H9 (cell line): ENCODE results near the gene CDK11A. TPM values are rescaled to one million over a fixed set of nuclear protein-coding genes. Genes with fewer than 3 reads are reported as not detected.

Source experiments
- DNase-seq: peaks from one replicate; pipeline ENCODE4 v3.0.0-alpha.2; 2017
- H2AFZ ChIP-seq: one replicate; pipeline ENCODE4 v1.6.1; 2013; ENCODE audit warnings: mild to moderate bottlenecking, low read length, control low read depth, moderate library complexity
- H2AK5ac ChIP-seq: 2 replicates; pipeline ENCODE4 v1.6.1; 2013; ENCODE audit warnings: low read length, control low read depth, mixed read lengths; ENCODE audit not compliant: insufficient read length
- H2BK120ac ChIP-seq: one replicate; pipeline ENCODE4 v1.6.1; 2013; ENCODE audit warnings: low read depth, mild to moderate bottlenecking, low read length, control low read depth, inconsistent platforms; ENCODE audit not compliant: poor library complexity, severe bottlenecking
- H2BK12ac ChIP-seq: 2 replicates; pipeline ENCODE4 v1.6.1; 2013; ENCODE audit warnings: low read length, control low read depth, mixed read lengths, low read depth; ENCODE audit not compliant: insufficient read length
- H2BK15ac ChIP-seq: 2 replicates; pipeline ENCODE4 v1.6.1; 2013; ENCODE audit warnings: low read depth, low read length, control low read depth
- H2BK20ac ChIP-seq: one replicate; pipeline ENCODE4 v1.6.1; 2013; ENCODE audit warnings: low read depth, mild to moderate bottlenecking, low read length, control low read depth, inconsistent platforms; ENCODE audit not compliant: poor library complexity, severe bottlenecking
- H2BK5ac ChIP-seq: 2 replicates; pipeline ENCODE4 v1.6.1; 2013; ENCODE audit warnings: low read length, control low read depth, mixed read lengths; ENCODE audit not compliant: insufficient read length
- H3K14ac ChIP-seq: 2 replicates; pipeline ENCODE4 v1.6.1; 2013; ENCODE audit warnings: low read length, control low read depth; ENCODE audit not compliant: insufficient read depth
- H3K18ac ChIP-seq: 2 replicates; pipeline ENCODE4 v1.6.1; 2013; ENCODE audit warnings: low read depth, mild to moderate bottlenecking, mixed read lengths, low read length, control low read depth; ENCODE audit not compliant: insufficient read length
- H3K23ac ChIP-seq: 2 replicates; pipeline ENCODE4 v1.6.1; 2013; ENCODE audit warnings: low read length, control low read depth, mixed read lengths, low read depth; ENCODE audit not compliant: insufficient read length
- H3K23me2 ChIP-seq: 2 replicates; pipeline ENCODE4 v1.6.1; 2013; ENCODE audit warnings: low read depth, mild to moderate bottlenecking, mixed read lengths, low read length, control low read depth; ENCODE audit not compliant: insufficient read length, poor library complexity, severe bottlenecking
- H3K27ac ChIP-seq: 2 replicates; pipeline ENCODE4 v1.5.1; 2013; ENCODE audit warnings: low read length, control low read depth, mixed read lengths, low read depth; ENCODE audit not compliant: insufficient read length
- H3K27me3 ChIP-seq: 2 replicates; pipeline ENCODE4 v1.6.1; 2013; ENCODE audit warnings: low read length, control low read depth, inconsistent platforms; ENCODE audit not compliant: insufficient read depth
- H3K4ac ChIP-seq: 2 replicates; pipeline ENCODE4 v1.6.1; 2013; ENCODE audit warnings: low read depth, mild to moderate bottlenecking, control low read depth, inconsistent platforms, low read length, moderate library complexity
- H3K4me1 ChIP-seq: 2 replicates; pipeline ENCODE4 v1.6.1; 2013; ENCODE audit warnings: low read length, control low read depth, inconsistent platforms; ENCODE audit not compliant: insufficient read depth
- H3K4me2 ChIP-seq: 2 replicates; pipeline ENCODE4 v1.6.1; 2013; ENCODE audit warnings: low read length, control low read depth, mixed read lengths; ENCODE audit not compliant: insufficient read length, insufficient read depth
- H3K56ac ChIP-seq: 2 replicates; pipeline ENCODE4 v1.6.1; 2013; ENCODE audit warnings: low read depth, mild to moderate bottlenecking, mixed read lengths, low read length, control low read depth; ENCODE audit not compliant: insufficient read length
- H3K79me1 ChIP-seq: 2 replicates; pipeline ENCODE4 v1.6.1; 2013; ENCODE audit warnings: low read depth, mild to moderate bottlenecking, moderate library complexity, low read length, control low read depth, inconsistent platforms; ENCODE audit not compliant: insufficient read depth, poor library complexity, severe bottlenecking
- H3K79me2 ChIP-seq: 2 replicates; pipeline ENCODE4 v1.6.1; 2013; ENCODE audit warnings: low read length, control low read depth, inconsistent platforms; ENCODE audit not compliant: insufficient read depth
- H3K9ac ChIP-seq: 2 replicates; pipeline ENCODE4 v1.6.1; 2013; ENCODE audit warnings: low read length, control low read depth, mixed read lengths; ENCODE audit not compliant: insufficient read length; ENCODE audit errors: extremely low read depth
- H3K9me3 ChIP-seq: one replicate; pipeline ENCODE4 v1.6.1; 2013; ENCODE audit warnings: low read depth, low read length, inconsistent platforms; ENCODE audit not compliant: control insufficient read depth
- H3T11ph ChIP-seq: one replicate; pipeline ENCODE4 v1.6.1; 2013; ENCODE audit warnings: mild to moderate bottlenecking, low read length, control low read depth, inconsistent platforms
- H4K20me1 ChIP-seq: one replicate; pipeline ENCODE4 v1.6.1; 2013; ENCODE audit not compliant: control insufficient read depth, insufficient read length, insufficient read depth
- H4K5ac ChIP-seq: 2 replicates; pipeline ENCODE4 v1.6.1; 2013; ENCODE audit warnings: low read depth, mild to moderate bottlenecking, mixed read lengths, low read length, control low read depth; ENCODE audit not compliant: insufficient read length
- H4K8ac ChIP-seq: replicated peaks from 2 replicates; pipeline ENCODE4 v1.6.1; 2013; ENCODE audit warnings: low read length, control low read depth, mixed read lengths, low read depth; ENCODE audit not compliant: insufficient read length
- H4K91ac ChIP-seq: 2 replicates; pipeline ENCODE4 v1.6.1; 2013; ENCODE audit warnings: low read depth, mild to moderate bottlenecking, moderate library complexity, mixed read lengths, low read length, control low read depth; ENCODE audit not compliant: insufficient read length
- H3K27ac Mint-ChIP-seq, 3 experiments: 2 replicates in 2 of 3; 3 replicates in 1 of 3; pipeline ENCODE4 v1.8.0; 2020 to 2021; ENCODE audit warnings: mixed read lengths in 3 of 3, mild to moderate bottlenecking in 1 of 3, moderate library complexity in 1 of 3
- H3K27me3 Mint-ChIP-seq: 2 replicates; pipeline ENCODE4 v1.8.0; 2021; ENCODE audit warnings: low read depth, mild to moderate bottlenecking, moderate library complexity, mixed read lengths
- H3K36me3 Mint-ChIP-seq, 3 experiments: 2 replicates in 2 of 3; 3 replicates in 1 of 3; pipeline ENCODE4 v1.8.0; 2020 to 2021; ENCODE audit warnings: low read depth in 3 of 3, mixed read lengths in 3 of 3; ENCODE audit not compliant: insufficient read depth in 1 of 3
- H3K4me1 Mint-ChIP-seq, 2 experiments: 2 replicates each; pipeline ENCODE4 v1.8.0; 2020; ENCODE audit warnings: mixed read lengths in 2 of 2
- H3K4me3 Mint-ChIP-seq, 2 experiments: 2 replicates in 1 of 2; 3 replicates in 1 of 2; pipeline ENCODE4 v1.8.0; 2020 to 2021; ENCODE audit warnings: mild to moderate bottlenecking in 2 of 2, mixed read lengths in 2 of 2, moderate library complexity in 1 of 2
- H3K9me3 Mint-ChIP-seq, 2 experiments: 2 replicates in 1 of 2; 3 replicates in 1 of 2; pipeline ENCODE4 v1.8.0; 2020; ENCODE audit warnings: mild to moderate bottlenecking in 2 of 2, mixed read lengths in 2 of 2, moderate library complexity in 1 of 2
- WGBS: extraction: QIAGEN DNeasy Blood & Tissue Kit; methylation state at CpG from one replicate; pipeline ENCODE4 v1.1.7; 2013; ENCODE audit warnings: missing lambda C conversion rate, low lambda C conversion rate, mixed read lengths; ENCODE audit not compliant: insufficient read length; ENCODE audit errors: extremely low coverage; 5-methylcytosine and 5-hydroxymethylcytosine counted together
- total RNA-seq: library from RNA; stranded (reverse); gene quantifications from 2 replicates; pipeline ENCODE4 v1.2.1, GENCODE V29; 2021
- TF ChIP-seq, protein P1 (sequence below): fragments of 200-600 bp; sonication (generic); conservative IDR thresholded peaks from 3 replicates; pipeline ENCODE4 v1.8.0; 2021; ENCODE audit warnings: antibody characterized with exemption, mild to moderate bottlenecking

Gene CDK11A
- total RNA-seq, 1 experiment from 2014 or later = 49.5 TPM

DNA sequence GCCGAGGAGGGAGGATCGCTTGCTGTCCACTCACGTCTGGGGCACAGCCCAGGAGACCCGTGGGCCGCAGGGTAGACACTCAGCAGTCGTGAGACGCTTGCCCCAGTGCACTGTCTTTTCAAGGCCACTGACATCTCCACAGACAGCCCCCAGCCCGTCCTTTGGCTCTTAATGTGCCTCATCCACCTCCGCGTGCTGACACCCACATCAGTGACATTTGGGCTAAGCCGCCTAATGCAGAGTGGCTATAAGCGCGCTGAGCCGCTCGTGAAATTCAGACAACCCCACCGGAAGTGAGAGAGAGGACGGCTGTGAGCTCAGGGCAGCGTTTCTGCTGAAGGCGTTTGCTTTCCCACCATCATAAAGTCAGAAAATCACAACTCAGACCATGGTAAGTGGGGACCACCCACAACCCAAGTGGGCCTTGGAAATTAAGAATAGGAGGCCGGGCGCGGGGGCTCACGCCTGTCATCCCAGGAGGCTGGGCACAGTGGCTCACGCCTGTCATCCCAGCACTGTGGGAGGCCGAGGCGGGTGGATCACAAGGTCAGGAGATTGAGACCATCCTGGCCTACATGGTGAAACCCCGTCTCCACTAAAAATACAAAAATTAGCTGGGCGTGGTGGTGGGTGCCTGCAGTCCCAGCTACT is 40.0 kb downstream of the CDK11A start:
- TF ChIP-seq, protein P1, sequence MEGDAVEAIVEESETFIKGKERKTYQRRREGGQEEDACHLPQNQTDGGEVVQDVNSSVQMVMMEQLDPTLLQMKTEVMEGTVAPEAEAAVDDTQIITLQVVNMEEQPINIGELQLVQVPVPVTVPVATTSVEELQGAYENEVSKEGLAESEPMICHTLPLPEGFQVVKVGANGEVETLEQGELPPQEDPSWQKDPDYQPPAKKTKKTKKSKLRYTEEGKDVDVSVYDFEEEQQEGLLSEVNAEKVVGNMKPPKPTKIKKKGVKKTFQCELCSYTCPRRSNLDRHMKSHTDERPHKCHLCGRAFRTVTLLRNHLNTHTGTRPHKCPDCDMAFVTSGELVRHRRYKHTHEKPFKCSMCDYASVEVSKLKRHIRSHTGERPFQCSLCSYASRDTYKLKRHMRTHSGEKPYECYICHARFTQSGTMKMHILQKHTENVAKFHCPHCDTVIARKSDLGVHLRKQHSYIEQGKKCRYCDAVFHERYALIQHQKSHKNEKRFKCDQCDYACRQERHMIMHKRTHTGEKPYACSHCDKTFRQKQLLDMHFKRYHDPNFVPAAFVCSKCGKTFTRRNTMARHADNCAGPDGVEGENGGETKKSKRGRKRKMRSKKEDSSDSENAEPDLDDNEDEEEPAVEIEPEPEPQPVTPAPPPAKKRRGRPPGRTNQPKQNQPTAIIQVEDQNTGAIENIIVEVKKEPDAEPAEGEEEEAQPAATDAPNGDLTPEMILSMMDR = no peak
- H3K4me1 Mint-ChIP-seq = peaks cover 23 to 30% of the 10 kb centered on the region in 2 experiments
- Histone ChIP-seq H3K79me1 (peaks cover 4% of the 10 kb centered on the region), H3K14ac (no peak overlapping the region; the same call in 1 of the 2 replicates), H2BK20ac (no peak overlapping the region), H3K79me2 (peaks cover 4% of the 10 kb centered on the region; the same call in 1 of the 2 replicates), H3K56ac (no peak overlapping the region), H3K18ac (no peak overlapping the region), H3K4me2 (no peak overlapping the region), H2AFZ (no peak overlapping the region), H3K4me1 (peaks cover 5% of the 10 kb centered on the region; the same call in 1 of the 2 replicates), H2AK5ac (no peak overlapping the region), H3K23me2 (no peaks in the 10 kb centered on the region), H4K20me1 (no peaks in the 10 kb centered on the region), H2BK15ac (no peak overlapping the region), H2BK120ac (no peak overlapping the region), H4K91ac (no peak overlapping the region), H4K5ac (no peak overlapping the region), H3K27me3 (no peaks in the 10 kb centered on the region), H4K8ac (no peak overlapping the region), H3K23ac (no peak overlapping the region), H2BK5ac (no peak overlapping the region), H3K27ac (no peak overlapping the region), H3K4ac (no peak overlapping the region), H2BK12ac (no peak overlapping the region), H3T11ph (no peak overlapping the region), H3K9me3 (no peaks in the 10 kb centered on the region), H3K9ac (no peak overlapping the region)
- no CpG with 5 or more reads among the region's 28 CpGs for WGBS
- H3K27me3 Mint-ChIP-seq = no peaks in the 10 kb centered on the region
- peaks cover 5 to 10% (median 6%) of the 10 kb centered on the region in 3 experiments; a peak in 5 of 7 replicates for H3K36me3 Mint-ChIP-seq
- H3K27ac Mint-ChIP-seq = peak overlapping the region; percentile 94 to 96 (median 95); a peak in 6 of 7 replicates
- DNase-seq = no peak
- H3K9me3 Mint-ChIP-seq = no peaks in the 10 kb centered on the region
- no peak overlapping the region; a peak in 1 of 5 replicates for H3K4me3 Mint-ChIP-seq
